Neuron (in vitro differentiated cells): ENCODE measurements around the gene LMF2.

Source experiments
- H2AFZ ChIP-seq: one replicate; pipeline ENCODE4 v1.6.1; 2013; ENCODE audit warnings: low read depth, mild to moderate bottlenecking, inconsistent platforms, low read length, moderate library complexity
- H3K27me3 ChIP-seq: one replicate; pipeline ENCODE4 v1.6.1; 2013; ENCODE audit warnings: low read length; ENCODE audit not compliant: insufficient read depth
- H3K36me3 ChIP-seq: one replicate; pipeline ENCODE4 v1.6.1; 2013; ENCODE audit warnings: low read length; ENCODE audit not compliant: insufficient read depth
- H3K4me1 ChIP-seq: one replicate; pipeline ENCODE4 v1.6.1; 2013; ENCODE audit warnings: low read length; ENCODE audit not compliant: insufficient read depth
- H3K4me3 ChIP-seq: 2 replicates; pipeline ENCODE4 v1.5.1; 2013; ENCODE audit warnings: mild to moderate bottlenecking, low read length, moderate library complexity
- H3K9me3 ChIP-seq: one replicate; pipeline ENCODE4 v1.6.1; 2013; ENCODE audit warnings: low read length

LMF2 gene

DNA sequence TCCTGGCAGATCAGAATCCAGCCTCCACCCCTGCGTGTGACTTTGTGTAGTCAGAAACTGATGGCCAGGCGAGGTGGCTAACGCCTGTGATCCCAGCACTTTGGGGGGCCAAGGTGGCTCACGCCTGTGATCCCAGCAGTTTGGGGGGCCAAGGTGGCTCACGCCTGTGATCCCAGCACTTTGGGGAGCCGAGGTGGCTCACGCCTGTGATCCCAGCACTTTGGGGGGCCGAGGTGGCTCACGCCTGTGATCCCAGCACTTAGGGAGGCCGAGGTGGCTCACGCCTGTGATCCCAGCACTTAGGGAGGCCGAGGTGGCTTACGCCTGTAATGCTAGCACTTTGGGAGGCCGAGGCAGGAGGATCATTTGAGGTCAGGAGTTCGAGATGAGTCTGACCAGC lies 5.7 kb upstream of the LMF2 start:
- Histone ChIP-seq H3K36me3 (peaks cover 44% of the 10 kb centered on the region), H2AFZ (no peak overlapping the region), H3K4me3 (no peak overlapping the region), H3K9me3 (no peaks in the 10 kb centered on the region), H3K4me1 (peaks cover 13% of the 10 kb centered on the region), H3K27me3 (no peaks in the 10 kb centered on the region)

DNA sequence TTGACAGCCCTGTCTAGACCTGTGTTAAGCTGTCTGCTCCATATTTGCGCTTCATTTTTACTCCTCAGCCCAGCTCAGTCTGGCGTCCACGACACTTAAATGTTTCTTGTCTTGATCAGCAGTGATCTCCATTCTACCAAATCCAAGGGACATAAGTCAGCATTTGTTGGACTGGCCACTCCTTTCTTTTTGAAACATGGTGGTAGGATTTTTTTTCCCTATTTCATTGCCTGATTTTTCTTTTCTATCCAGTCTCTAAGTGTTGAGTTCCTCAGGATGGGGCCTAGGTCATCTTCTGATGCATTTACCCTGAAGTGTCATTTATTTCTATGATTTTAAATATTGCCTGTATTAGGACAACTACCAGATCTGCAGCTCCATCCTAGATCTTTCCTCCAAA lies 1.4 kb upstream of the LMF2 start:
- peak overlapping the region; percentile 74 for H3K4me3 ChIP-seq
- H3K4me1 ChIP-seq = peaks cover 21% of the 10 kb centered on the region
- H2AFZ ChIP-seq = no peak overlapping the region
- H3K36me3 ChIP-seq = peaks cover 34% of the 10 kb centered on the region
- H3K9me3 ChIP-seq = no peaks in the 10 kb centered on the region
- no peaks in the 10 kb centered on the region for H3K27me3 ChIP-seq

DNA sequence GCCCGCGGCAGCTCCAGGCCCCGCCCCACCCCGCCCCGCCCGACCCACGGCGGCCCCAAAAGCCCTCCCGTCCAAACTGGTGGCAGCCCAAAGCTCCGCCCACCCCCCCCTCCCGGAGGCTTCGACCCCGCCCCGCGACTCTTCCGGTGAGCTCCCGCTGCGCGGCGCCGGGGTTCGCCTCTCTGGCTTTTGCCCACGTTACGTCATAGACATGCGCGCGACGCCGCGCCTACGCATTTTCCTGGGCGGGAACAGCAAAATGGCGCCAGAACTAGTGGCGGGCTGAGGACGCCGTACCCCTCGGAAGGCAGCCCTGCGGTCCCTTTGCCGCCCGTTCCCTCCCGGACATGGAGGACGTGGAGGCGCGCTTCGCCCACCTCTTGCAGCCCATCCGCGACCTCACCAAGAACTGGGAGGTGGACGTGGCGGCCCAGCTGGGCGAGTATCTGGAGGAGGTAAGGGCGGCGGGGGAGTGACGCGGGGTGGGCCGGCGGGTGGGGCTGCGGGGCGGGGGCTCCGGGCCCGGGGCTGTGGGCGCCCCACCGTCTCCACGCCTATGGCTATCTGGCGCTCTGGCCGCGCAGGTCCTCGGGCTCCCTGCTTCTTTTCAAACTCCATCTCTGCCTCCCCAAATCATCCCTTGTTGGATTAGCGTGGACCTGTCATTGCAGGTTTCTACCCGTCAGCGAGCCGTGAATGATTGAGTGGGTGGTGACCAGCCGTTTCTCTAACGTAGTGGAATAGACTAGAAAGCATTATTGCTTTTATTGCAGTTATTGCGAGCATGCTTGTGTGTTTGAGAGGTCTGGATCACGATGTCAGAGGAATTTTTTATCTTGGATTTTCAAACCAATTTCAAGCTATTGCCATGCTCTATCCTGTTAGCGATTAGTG lies 736 bp upstream of the LMF2 start, which contains the start of gene NCAPH2:
Gene NCAPH2, plus strand, starts transcription at position 234 of the 894 bp plus-strand sequence. Its CDS starts 114 bp downstream, at position 348.
- Histone ChIP-seq H3K9me3 (no peaks in the 10 kb centered on the region), H3K4me1 (peaks cover 21% of the 10 kb centered on the region), H3K4me3 (peak within 1 kb of the TSS; percentile 98), H2AFZ (peak within 1 kb of the TSS; percentile 6), H3K36me3 (peaks cover 36% of the 10 kb centered on the region), H3K27me3 (no peaks in the 10 kb centered on the region)

DNA sequence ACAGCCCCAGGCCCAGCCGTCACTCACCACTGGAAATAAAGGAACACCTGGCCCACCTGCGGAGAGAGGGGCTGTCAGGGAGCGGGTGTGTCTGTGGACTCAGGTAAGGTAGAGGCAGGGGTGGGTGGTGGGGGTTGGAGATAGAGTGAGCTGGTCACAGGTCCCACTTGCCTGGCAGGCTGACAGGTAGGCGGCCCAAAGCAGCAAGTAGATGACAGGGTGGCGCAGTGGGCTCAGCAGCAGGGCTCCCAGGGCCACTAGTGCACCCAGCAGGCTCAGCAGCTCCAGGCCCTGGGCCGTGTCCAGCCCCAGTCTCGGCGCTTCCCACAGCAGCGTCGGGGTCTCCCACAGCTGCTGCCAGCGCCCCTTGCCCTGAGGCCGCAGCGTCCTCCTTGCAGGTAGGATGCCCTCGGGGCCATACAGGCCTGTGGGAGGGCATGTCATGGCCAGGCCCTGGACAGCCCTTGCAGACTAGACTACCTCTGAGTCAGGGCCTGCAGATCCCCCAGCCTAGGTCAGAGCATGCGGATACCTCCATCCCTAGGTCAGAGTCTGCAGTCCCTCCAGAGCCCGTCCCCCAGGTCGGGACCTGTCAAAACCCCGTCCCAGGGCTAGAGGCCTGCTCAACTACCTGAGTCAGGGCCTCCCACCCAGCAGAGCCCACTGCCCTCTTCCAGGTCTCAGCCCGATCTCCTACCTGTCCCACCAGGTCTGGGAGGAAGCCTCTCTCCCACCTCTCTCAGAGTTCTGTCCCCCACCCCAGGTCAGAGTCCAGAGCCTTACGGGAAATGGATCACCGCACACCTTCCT lies 686 bp downstream of the LMF2 start:
- H2AFZ ChIP-seq = peak overlapping the region; percentile 6
- peaks cover 36% of the 10 kb centered on the region for H3K36me3 ChIP-seq
- H3K9me3 ChIP-seq = no peaks in the 10 kb centered on the region
- peaks cover 21% of the 10 kb centered on the region for H3K4me1 ChIP-seq
- peak overlapping the region; percentile 98 for H3K4me3 ChIP-seq
- no peaks in the 10 kb centered on the region for H3K27me3 ChIP-seq

DNA sequence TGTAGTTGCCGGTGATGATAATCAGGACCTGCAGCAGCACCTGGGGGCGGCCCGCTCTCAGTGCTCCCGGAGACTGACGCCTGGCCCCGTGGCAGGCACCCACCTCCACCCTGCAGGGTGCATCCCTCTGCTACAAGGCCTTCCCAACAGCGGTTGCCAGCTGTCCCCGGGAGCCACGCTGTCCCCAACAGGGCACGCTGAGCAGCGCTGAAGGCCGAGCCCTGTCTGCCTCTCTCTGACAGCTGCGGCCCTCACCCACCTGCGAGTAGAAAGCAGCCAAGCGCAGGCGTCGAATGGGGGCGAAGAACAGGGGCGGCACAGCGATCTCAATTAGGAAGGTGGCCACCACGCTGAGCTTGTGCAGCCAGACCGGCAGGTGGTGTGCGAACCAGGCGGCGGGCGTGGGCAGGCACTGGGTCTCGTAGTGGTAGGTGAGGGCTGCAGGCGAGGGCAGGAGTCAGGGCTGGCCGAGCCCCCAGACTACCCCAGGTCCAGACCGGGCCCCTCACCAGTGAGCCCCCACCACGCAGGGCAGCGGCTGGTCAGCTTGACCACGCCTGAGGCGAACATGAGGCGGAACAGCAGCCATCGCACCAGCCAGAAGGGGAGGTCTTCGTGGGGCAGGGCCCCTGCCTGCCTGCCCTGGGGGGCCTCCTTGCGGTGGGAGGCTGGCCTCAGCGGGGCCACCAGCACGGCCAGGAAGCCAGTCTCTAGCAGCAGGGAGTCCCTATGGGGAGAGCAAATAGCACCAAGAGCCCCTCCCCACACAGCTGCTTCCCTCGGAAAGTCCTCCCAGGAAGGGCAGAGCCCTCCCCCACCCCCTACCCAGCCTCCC lies 1.5 kb downstream of the LMF2 start:
- no peak overlapping the region for H2AFZ ChIP-seq
- peak overlapping the region; percentile 98 for H3K4me3 ChIP-seq
- peaks cover 21% of the 10 kb centered on the region for H3K4me1 ChIP-seq
- H3K9me3 ChIP-seq = no peaks in the 10 kb centered on the region
- H3K36me3 ChIP-seq = peaks cover 36% of the 10 kb centered on the region
- no peaks in the 10 kb centered on the region for H3K27me3 ChIP-seq

DNA sequence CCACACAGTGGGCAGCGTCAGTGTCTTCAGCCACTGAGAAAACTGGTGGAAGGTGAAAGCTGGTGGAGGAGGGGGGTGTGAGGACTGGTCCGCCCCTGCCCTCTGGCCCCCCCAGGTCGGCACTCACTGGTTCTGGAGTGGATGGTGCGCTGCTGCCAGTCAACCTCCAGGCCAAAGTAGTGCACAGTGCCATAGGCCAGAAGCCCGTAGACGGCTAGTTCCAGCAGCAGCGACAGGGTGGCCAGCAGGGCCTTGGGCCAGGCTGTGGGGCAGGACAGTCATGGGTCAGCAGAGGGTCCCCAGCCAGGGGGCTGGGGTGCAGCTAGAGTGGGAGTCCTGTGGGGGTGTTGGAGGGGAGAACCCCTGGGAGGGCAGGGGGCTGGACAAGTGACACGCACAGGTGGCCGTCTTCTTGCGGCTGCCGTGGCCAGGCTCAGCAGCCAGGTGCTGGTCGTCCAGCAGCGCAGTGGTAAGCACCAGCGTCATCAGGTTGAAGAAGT lies 2.2 kb downstream of the LMF2 start:
- peaks cover 34% of the 10 kb centered on the region for H3K36me3 ChIP-seq
- H3K4me3 ChIP-seq = no peak overlapping the region
- H3K27me3 ChIP-seq = no peaks in the 10 kb centered on the region
- H2AFZ ChIP-seq = no peak overlapping the region
- H3K4me1 ChIP-seq = peaks cover 21% of the 10 kb centered on the region
- H3K9me3 ChIP-seq = no peaks in the 10 kb centered on the region

DNA sequence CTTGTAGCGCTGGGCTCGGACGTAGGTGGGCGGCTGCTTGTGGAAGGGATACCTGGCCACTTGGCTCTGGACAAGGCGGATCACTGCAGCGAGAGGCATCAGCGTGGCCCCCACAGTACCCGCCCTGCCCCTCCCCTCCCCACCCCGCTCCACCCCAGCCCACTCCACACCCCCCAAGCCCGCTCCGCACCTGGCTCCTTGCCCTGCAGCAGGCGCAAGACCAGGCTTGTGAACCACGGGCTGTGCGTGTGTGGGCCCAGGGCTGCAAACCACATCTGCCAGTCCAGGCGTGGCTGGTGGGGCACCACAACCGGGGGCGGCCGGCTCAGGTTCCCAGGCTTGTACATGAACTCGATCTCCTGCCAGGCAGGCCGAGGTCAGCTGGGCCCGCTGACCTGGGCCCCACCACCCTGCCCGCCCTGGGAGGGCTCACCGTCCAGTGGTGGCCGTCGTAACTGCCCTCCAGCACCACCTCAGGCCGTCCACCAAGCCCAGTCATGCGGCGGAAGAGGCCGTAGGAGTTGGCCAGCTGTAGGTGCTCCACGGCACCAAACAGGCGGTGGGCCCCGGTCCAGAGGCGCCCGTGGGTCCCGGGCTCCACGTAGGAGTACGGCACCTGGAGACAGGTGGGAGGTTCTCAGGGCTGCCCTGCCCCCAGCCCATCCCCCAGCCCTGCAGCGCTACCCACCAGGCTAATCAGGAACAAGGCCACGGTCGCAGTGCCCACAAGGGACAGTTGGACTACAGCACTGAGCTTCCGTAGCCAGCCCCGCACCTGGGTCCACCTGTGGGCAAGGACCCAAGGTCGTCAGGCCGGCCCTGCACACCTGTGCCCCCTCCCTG lies 2.9 kb downstream of the LMF2 start:
- no peaks in the 10 kb centered on the region for H3K27me3 ChIP-seq
- H3K4me3 ChIP-seq = no peak overlapping the region
- peaks cover 21% of the 10 kb centered on the region for H3K4me1 ChIP-seq
- no peak overlapping the region for H2AFZ ChIP-seq
- no peaks in the 10 kb centered on the region for H3K9me3 ChIP-seq
- H3K36me3 ChIP-seq = peaks cover 31% of the 10 kb centered on the region

DNA sequence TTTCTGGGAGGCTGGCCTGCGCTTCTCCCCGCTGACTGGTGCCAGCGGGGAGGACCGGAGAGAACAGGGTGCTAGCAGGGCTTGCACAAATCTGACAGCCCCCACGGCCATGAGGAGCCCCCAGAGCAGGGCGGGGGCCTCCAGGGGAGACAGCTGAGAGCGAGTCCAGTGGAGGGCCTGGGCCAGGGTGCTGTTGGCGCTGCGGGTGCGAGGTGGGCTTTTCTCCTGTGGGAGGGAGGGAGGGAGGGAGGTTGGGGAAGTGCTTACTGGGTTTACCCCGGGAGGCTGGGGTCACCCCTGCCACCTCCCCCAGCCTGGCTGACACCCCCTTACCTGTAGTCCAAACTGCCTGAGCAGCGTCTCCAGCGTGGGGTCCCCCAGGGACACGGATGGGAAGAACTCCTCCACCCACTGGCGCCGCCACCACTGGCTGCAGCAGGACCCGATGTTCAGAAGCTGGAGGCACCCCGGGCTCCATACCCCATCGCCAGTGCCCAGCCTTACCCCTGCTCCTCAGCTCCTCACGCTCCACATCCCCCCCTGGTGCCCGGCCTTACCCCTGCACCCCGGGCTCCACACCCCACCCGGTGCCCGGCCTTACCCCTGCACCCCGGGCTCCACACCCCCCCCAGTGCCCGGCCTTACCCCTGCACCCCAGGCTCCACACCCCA lies 3.9 kb downstream of the LMF2 start:
- Histone ChIP-seq H3K4me3 (no peak overlapping the region), H3K36me3 (peaks cover 31% of the 10 kb centered on the region), H3K9me3 (no peaks in the 10 kb centered on the region), H3K4me1 (peaks cover 11% of the 10 kb centered on the region), H3K27me3 (no peaks in the 10 kb centered on the region), H2AFZ (no peak overlapping the region)

DNA sequence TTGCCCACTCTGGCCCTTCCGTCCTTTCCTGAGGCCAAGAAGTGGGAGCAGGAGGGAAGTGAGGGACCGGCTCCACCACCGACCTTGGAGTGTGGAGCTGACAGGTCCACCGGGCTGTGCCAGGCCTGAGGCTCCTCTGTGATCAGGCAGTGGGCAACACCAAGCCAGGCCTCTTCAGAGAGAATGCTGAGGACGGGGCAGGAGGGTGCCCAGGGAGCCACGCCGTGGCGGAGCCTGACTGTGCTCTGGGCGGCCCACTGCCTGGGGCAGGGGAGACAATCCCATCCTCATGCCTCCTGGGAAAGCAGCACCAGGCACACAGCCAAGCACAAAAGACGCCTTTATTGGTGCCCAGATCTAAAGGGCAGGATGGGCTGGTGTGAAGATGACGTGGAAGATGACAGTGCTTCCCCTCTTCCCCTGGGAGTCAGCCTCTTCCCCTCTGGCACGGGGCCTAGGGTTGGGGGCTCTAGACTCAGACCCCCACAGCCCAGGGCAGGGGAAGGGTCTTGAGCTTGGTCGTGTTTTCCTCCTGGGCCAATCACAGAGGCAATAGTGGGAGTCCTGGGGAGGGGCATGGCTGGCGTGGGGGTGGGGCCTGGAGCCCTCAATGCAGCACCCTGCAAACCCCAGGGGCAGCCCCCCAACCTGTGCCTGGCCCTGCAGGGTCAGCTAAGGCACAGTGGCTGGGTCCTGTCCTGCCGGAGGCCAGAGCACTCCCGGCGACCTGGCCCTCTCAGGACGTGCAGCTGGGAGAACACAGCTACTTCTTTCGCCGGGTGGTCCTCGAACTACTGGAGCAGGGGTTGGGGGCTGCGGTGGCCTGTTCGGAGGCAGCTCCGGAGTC lies 4.7 kb downstream of the LMF2 start:
- Histone ChIP-seq H3K27me3 (no peaks in the 10 kb centered on the region), H3K9me3 (no peaks in the 10 kb centered on the region), H3K4me3 (no peak overlapping the region), H3K36me3 (peaks cover 31% of the 10 kb centered on the region), H2AFZ (no peak overlapping the region), H3K4me1 (peaks cover 9% of the 10 kb centered on the region)

DNA sequence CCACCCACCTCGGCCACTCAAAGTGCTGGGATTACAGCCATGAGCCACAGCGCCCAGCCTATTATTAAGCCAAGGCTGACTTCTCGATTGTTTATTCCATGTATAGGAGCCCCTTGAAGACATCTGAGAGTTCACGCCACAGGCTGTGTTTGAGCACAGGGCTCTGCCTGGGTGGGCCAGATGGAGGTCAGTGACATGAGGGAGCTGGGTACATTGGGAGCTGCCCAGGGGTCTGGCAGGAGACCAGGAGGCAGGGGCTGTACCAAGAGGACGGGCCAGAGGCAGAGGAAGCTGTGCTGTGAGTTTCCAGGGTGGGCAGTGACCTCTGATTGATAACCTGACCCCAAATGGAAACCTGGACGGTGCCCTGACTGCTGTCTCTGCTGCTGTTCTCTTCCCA lies 5.4 kb downstream of the LMF2 start:
- H3K4me1 ChIP-seq = peaks cover 9% of the 10 kb centered on the region
- no peaks in the 10 kb centered on the region for H3K9me3 ChIP-seq
- H3K27me3 ChIP-seq = no peaks in the 10 kb centered on the region
- H3K4me3 ChIP-seq = no peak overlapping the region
- H3K36me3 ChIP-seq = peaks cover 31% of the 10 kb centered on the region
- no peak overlapping the region for H2AFZ ChIP-seq

DNA sequence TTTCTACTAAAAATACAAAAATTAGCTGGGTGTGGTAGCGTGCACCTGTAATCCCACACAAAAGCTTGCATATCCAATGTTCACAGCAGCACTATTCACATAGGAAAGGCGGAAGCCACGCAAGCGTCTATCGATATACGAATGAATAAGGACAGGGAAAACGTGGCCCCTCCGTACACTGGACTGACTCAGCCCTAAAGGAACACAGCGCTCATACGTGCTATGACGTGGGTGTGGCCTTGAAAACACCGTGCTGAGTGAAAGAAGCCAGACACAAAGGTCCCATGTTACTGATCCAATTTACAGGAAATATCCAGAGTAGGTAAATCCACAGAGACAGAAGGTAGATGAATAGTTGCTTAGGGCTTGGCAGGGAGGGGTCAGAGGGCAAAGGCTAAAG lies 7.0 kb downstream of the LMF2 start:
- Histone ChIP-seq H3K4me3 (no peak overlapping the region), H3K4me1 (no peaks in the 10 kb centered on the region), H2AFZ (no peak overlapping the region), H3K9me3 (no peaks in the 10 kb centered on the region), H3K27me3 (no peaks in the 10 kb centered on the region), H3K36me3 (peaks cover 23% of the 10 kb centered on the region)
